Posterior cingulate gyrus (tissue), 11 donors: ENCODE data around the gene SARDH.

ENCODE experiments used
- DNase-seq, 10 donors: peaks; one replicate each; pipeline versions ENCODE4 v3.0.0 to v3.0.0-alpha.2; 2020 to 2021; ENCODE audit warnings: mixed read lengths in 3 of 10
- intact Hi-C: fragments of 100-400 bp; cut with DNase I; formaldehyde crosslinking; loops from one replicate; pipeline ENCODE4 v1.15.1; 2023

The SARDH gene

GRCh38 chr9:133622555-133622954 lies 115.6 kb downstream of the SARDH start:
- DNase-seq: peak in 1 of 10 donors; percentile 10
- intact Hi-C loops: no loop called here

DNA sequence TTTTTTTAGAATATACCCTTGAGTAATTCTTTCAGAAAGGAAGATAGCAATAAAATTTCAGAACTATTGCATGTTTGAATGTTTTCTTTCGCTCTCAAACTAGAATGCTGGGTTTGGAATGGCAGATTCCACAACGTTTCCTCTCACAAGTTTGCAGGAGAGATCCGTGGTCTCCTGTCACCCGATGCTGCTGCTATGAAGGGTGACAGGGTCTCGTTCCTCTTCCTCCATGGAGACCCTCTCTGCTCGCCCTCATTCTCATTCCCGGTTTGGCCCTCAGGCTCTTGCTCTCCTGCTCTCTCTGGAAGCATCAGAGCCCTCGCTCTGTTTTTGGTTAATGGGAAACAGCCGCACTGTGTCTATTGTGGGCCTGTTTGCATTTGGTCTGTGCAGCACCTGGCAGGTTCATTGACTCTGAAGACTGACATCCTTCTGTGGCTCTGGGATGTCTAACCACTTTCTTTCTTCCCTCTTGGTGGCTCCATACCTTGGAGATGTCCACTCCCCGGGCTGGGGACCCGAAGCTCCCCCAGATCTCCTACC lies 116.4 kb downstream of the SARDH start:
- DNase-seq: peak in 2 of 10 donors; percentile 23 to 24
- intact Hi-C loops: no loop called here

DNA sequence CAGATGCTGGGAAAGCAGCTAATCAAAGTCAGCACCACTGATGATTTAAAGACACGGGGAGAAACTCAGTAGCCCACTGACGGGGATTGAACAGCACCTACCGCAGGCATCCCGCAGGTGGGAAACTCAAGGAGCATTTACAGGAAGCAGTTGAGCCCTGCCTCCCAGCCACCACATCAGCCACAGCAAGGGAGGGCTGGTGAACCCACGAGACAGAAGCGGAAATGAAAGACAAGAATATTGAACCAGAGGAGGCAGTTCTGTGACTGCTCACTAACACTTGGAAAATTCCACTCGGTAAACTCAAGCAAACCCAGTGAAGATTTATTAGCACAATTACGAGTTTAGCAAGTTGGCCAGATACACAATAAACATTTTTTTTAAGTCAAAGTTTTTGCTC lies 118.4 kb downstream of the SARDH start:
- DNase-seq: peak in 3 of 10 donors; percentile 62 to 76 (median 71)
- intact Hi-C loops: no loop called here

- intact Hi-C loops: no loop called here
- peak in 3 of 10 donors; percentile 28 to 47 (median 40) for DNase-seq
Observed at GRCh38 chr9:133618726-133619125, 119.4 kb downstream of the SARDH start.

DNA sequence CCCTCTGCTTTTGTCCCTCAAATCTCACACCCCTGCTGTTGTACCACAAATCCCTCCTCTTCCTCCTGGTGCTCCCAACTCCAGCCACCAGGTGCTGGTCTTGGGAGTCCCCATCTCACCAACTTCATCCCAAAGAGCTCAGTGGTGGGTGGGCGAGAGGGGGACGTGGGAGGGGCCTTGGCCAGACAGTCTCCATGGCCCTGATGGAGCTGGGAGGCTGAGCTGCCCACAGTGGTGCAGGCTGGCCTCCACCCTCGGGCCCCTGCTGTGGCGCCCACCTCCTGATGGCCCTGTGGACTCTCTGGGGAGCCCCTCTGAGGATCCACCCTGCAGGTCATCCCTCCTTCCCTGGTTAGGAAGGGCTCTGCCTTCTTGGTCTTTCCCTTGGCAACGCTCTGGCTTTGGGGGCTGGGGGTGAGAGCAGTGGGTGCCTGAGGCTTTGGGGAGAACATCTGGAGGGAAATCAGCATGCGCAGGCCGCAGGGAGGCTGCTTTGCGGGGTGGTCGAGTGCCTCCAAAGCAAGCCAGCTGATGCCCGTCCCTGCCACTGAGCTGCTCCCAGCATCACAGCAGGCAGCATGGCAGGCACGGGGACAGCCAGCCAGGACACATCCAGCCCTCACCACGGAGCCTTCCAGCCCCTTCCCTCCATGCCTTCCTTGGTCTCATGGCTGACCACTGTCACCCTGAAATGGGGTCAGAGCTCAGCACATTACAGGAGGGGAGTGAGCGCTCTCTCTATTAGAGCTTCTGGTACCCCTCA lies 121.3 kb downstream of the SARDH start:
- intact Hi-C loops: no loop called here
- peak in 2 of 10 donors; percentile 56 to 67 for DNase-seq

GRCh38 chr9:133615606-133616188 lies 122.5 kb downstream of the SARDH start:
- intact Hi-C loops: no loop called here
- peak in 3 of 10 donors; percentile 35 to 66 (median 58) for DNase-seq

GRCh38 chr9:133615186-133615585 lies 123.0 kb downstream of the SARDH start:
- intact Hi-C loops: no loop called here
- peak in 2 of 10 donors; percentile 51 to 67 for DNase-seq

- DNase-seq: peak in 2 of 10 donors; percentile 27 to 47
- intact Hi-C loops: loop anchor here (5.0 kb wide), 1 partner anchor 88 kb away; no protein-coding TSS in a partner anchor
Observed at GRCh38 chr9:133614678-133615077, 123.5 kb downstream of the SARDH start.

- intact Hi-C loops: loop anchor here (5.0 kb wide), 1 partner anchor 88 kb away; no protein-coding TSS in a partner anchor
Observed at GRCh38 chr9:133614056-133614455, 124.1 kb downstream of the SARDH start.

More at GRCh38 chr9:133614056-133614455, 124.1 kb downstream of the SARDH start:
- DNase-seq: peak in 3 of 10 donors; percentile 36 to 51 (median 47)
